Activated CD4-positive, alpha-beta T cell treated with anti-CD3 and anti-CD28 coated beads for 1 hour (primary cell): ENCODE measurements around the gene RETREG2.

ENCODE experiments used
- DNase-seq: peaks from one replicate; pipeline ENCODE4 v3.0.0-alpha.2; 2020

Gene RETREG2

GRCh38 chr2:219218217-219218731 lies 40.2 kb downstream of the RETREG2 start:
- no peak for DNase-seq

- DNase-seq = peak; percentile 79
Measured at GRCh38 chr2:219218732-219219701, 40.9 kb downstream of the RETREG2 start, which contains the start of gene ABCB6. Gene ABCB6 (minus strand): TSS chr2:219218958. CDS start chr2:219218673, 285 bp downstream.

GRCh38 chr2:219219784-219220532 lies 41.9 kb downstream of the RETREG2 start:
- DNase-seq = no peak

GRCh38 chr2:219220652-219221402 lies 42.8 kb downstream of the RETREG2 start:
- no peak for DNase-seq

- DNase-seq = no peak
Measured at GRCh38 chr2:219221957-219222518, 44.0 kb downstream of the RETREG2 start.

GRCh38 chr2:219223831-219224610 lies 45.9 kb downstream of the RETREG2 start:
- DNase-seq = no peak

GRCh38 chr2:219225350-219225749 lies 47.3 kb downstream of the RETREG2 start:
- no peak for DNase-seq

GRCh38 chr2:219228041-219228910 lies 50.2 kb downstream of the RETREG2 start:
- DNase-seq = no peak

GRCh38 chr2:219228911-219229304 lies 50.8 kb downstream of the RETREG2 start:
- no peak for DNase-seq

GRCh38 chr2:219229305-219230058 lies 51.4 kb downstream of the RETREG2 start, which contains the start of the genes ANKZF1 and ATG9A:
Gene ANKZF1 (plus strand): TSS chr2:219229806. CDS start chr2:219230258, 452 bp downstream.
Gene ATG9A (minus strand): TSS chr2:219229636. CDS start chr2:219228024, 1,612 bp downstream.
- peak; percentile 96 for DNase-seq

GRCh38 chr2:219230059-219230540 lies 52.0 kb downstream of the RETREG2 start:
- DNase-seq = no peak

GRCh38 chr2:219234331-219234730 lies 56.3 kb downstream of the RETREG2 start:
- DNase-seq = no peak
